Measurements from ENCODE around the gene TBC1D16. TPM values are rescaled to one million over a fixed set of nuclear protein-coding genes. Genes with fewer than 3 reads are reported as not detected.

The TBC1D16 gene
- total RNA-seq, 4 donors from 2014 or later: 26.5 to 44.3 (median 36.3) TPM

DNA sequence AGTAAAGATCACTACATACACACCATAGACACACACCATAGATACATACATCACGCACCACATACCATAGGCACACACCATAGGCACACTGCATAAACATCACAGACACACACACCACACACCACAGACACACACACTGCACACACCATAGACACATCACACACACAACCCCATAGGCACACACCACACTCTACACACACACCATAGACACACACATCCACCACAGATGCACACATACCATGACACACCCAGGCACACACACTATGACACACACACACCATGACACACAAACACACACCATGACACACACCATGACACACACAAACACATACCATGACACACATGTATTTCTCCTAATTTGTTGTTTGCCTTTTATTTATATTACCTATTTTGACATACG lies 14.1 kb downstream of the TBC1D16 start:
- peaks cover 0 to 23% (median 0%) of the 10 kb centered on the region in 3 donors for H3K4me1 ChIP-seq
- H3K36me3 ChIP-seq: peaks cover 0 to 3% of the 10 kb centered on the region in 2 donors
- no peaks in the 10 kb centered on the region for H3K9me3 ChIP-seq
- no peak for ATAC-seq
- WGBS, 2 donors (ENCODE audit: low coverage in 1 of 2): 94 to 100% methylated on average over 2 of the region's 2 CpGs
- TF ChIP-seq, protein P1, sequence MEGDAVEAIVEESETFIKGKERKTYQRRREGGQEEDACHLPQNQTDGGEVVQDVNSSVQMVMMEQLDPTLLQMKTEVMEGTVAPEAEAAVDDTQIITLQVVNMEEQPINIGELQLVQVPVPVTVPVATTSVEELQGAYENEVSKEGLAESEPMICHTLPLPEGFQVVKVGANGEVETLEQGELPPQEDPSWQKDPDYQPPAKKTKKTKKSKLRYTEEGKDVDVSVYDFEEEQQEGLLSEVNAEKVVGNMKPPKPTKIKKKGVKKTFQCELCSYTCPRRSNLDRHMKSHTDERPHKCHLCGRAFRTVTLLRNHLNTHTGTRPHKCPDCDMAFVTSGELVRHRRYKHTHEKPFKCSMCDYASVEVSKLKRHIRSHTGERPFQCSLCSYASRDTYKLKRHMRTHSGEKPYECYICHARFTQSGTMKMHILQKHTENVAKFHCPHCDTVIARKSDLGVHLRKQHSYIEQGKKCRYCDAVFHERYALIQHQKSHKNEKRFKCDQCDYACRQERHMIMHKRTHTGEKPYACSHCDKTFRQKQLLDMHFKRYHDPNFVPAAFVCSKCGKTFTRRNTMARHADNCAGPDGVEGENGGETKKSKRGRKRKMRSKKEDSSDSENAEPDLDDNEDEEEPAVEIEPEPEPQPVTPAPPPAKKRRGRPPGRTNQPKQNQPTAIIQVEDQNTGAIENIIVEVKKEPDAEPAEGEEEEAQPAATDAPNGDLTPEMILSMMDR (IDR thresholded peaks at IDR 0.05): no peak
- TF ChIP-seq POLR2AphosphoS5 (IDR thresholded peaks at IDR 0.05) (no peak), EP300 (IDR thresholded peaks at IDR 0.05) (no peak), POLR2A (IDR thresholded peaks at IDR 0.05) (no peak)
- H3K27me3 ChIP-seq: no peaks in the 10 kb centered on the region
- no peak overlapping the region for H3K4me3 ChIP-seq
- H3K27ac ChIP-seq: no peak overlapping the region

DNA sequence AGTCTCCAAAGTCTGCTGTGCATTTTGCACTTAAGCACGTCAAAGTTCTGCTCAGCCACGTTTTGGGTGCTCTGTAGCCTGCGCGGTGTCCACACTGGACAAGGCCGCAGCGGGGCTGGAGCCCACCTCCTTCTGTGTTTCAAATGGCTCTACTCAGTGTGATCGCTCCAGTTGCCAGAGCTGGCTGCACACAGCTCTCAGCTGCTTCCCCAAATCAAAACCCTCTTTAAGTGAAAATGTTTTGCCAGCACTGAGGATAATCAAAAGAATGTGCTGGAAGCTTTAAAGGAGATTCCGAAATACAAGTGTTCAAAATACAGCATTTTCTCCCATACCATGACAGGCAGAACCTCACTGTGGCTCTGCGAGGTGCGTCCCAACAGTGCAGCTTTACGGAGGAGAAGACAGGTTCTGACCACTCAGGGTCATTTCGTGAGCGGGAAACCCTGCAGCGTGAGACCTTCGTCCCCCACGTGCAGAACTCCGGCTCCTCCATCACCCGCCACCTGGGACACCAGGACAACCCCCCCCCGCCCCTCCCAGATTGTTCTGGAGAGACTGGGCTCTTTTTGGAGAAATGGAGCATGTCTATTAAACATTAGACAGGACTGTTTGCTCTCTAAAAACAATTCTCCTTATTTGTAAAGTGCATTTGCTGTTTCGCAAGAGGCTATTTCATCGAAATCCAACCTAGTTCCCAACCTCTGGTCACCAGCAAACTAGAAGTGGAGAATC lies 16.6 kb downstream of the TBC1D16 start:
- WGBS, 2 donors (ENCODE audit: low coverage in 1 of 2): 82 to 90% methylated on average over 9 to 13 of the region's 21 CpGs
- H3K4me1 ChIP-seq: peaks cover 0 to 10% (median 0%) of the 10 kb centered on the region in 3 donors
- H3K4me3 ChIP-seq: no peak overlapping the region
- no peak for ATAC-seq
- TF ChIP-seq, protein P1 (IDR thresholded peaks at IDR 0.05): no peak
- TF ChIP-seq POLR2AphosphoS5 (IDR thresholded peaks at IDR 0.05) (no peak), POLR2A (IDR thresholded peaks at IDR 0.05) (no peak), EP300 (IDR thresholded peaks at IDR 0.05) (no peak)
- H3K9me3 ChIP-seq: no peaks in the 10 kb centered on the region
- H3K27ac ChIP-seq: no peak overlapping the region
- no peaks in the 10 kb centered on the region for H3K36me3 ChIP-seq
- H3K27me3 ChIP-seq: no peaks in the 10 kb centered on the region

DNA sequence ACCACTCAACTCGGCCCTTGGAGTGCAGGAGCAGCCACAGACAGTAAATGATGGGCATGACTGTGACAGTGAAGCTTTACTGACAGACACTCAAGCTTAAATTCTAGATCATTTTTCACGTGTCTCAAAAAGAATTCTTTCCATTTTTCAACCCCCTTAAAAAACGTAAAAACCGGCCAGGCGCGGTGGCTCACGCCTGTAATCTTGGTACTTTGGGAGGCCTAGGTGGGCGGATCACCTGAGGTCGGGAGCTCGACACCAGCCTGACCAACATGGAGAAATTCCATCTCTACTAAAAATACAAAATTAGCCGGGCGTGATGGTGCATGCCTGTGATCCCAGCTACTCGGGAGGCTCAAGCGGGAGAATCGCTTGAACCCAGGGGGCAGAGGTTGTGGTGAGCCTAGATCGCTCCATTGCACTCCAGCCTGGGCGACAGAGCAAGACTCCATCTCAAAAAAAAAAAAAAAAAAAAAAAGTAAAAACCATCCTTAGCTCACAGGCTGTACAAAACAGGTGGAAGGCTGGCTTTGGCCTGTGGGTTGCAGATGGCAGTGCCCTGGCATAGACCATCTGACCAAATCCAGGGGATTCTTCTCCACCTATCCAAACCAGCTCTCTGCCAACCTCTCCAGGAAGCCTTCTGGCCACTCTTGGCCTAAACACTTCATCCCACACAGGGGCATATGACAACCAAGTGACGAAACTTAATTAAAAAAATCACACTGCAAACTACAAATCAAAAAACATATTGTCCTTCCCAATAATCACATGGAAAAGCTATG lies 18.3 kb downstream of the TBC1D16 start:
- WGBS, 2 donors (ENCODE audit: low coverage in 1 of 2): 89 to 100% methylated on average over 1 to 11 of the region's 18 CpGs
- Histone ChIP-seq H3K27me3 (no peaks in the 10 kb centered on the region), H3K27ac (no peak overlapping the region), H3K36me3 (peaks cover 0 to 12% of the 10 kb centered on the region in 2 donors), H3K9me3 (no peaks in the 10 kb centered on the region), H3K4me1 (no peaks in the 10 kb centered on the region), H3K4me3 (no peak overlapping the region)
- ATAC-seq: no peak
- TF ChIP-seq, protein P1 (IDR thresholded peaks at IDR 0.05): no peak
- no peak for TF ChIP-seq POLR2A (IDR thresholded peaks at IDR 0.05)
- TF ChIP-seq POLR2AphosphoS5 (IDR thresholded peaks at IDR 0.05): no peak
- no peak for TF ChIP-seq EP300 (IDR thresholded peaks at IDR 0.05)

DNA sequence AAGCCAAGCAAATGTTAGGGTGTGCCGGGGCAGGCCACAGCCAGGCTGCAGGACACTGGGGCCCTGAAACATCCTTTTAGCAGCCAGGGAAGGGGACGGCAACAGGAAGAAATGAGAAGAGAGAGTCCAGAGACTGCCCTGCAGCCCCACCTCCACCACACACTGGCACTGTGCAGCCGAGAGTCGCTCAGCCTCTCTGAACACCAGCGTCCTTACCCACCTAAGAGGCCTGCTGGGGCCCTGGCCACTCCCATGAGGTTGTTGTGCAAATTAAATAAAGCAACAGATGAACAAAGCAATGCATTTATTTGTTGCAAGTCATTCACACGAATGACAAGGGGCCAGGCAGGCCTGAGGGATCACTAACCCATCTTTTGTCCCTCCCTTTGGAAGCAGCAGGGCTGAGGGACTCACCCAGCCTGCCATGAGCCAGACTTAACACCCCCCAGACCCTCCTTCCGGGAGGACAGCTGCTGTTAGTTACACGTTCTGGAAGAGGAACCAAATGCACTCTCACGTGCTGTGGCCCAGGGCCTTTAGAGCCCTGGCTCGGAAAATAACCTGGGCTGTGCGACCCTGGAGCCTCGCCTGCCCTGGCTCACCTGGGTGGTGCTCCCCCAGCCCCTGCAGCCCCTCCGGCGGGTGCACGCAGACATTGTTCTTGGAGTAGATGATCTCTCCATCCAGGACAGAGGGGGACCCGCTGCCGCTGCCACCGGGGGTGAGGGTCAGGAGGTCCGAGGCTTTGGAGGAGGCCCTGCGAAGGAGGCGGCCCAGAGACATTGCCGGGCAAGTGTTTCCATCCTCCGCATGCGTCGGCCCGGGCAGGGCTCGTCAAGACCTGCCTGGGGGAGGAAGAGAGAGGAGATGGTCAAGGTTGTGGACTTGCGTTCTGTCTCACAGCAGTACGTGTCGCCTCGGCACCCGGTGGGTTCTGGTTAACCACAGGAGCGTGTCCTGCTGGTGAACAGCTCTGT lies 22.6 kb downstream of the TBC1D16 start:
- no peaks in the 10 kb centered on the region for H3K27me3 ChIP-seq
- no peak for ATAC-seq
- no peaks in the 10 kb centered on the region for H3K9me3 ChIP-seq
- H3K36me3 ChIP-seq: peaks cover 0 to 44% of the 10 kb centered on the region in 2 donors
- TF ChIP-seq, protein P1 (IDR thresholded peaks at IDR 0.05): no peak
- TF ChIP-seq POLR2AphosphoS5 (IDR thresholded peaks at IDR 0.05) (no peak), EP300 (IDR thresholded peaks at IDR 0.05) (no peak), POLR2A (IDR thresholded peaks at IDR 0.05) (no peak)
- no peak overlapping the region for H3K27ac ChIP-seq
- 85 to 92% methylated on average over 3 to 4 of the region's 33 CpGs for WGBS, 2 donors (ENCODE audit: low coverage in 1 of 2)
- no peak overlapping the region for H3K4me3 ChIP-seq
- peaks cover 0 to 13% (median 3%) of the 10 kb centered on the region in 3 donors for H3K4me1 ChIP-seq

Data from gastroesophageal sphincter (tissue), 4 donors.